K562 (cell line): Measurements from ENCODE around the gene GNG14. TPM values are rescaled to one million over a fixed set of nuclear protein-coding genes. Genes with fewer than 3 reads are reported as not detected.

Source experiments
- BMI1 ChIP-seq: fragments of 150-350 bp; IDR thresholded peaks from 2 replicates; pipeline ENCODE4 v1.6.1; 2014; ENCODE audit warnings: low read length
- CEBPG ChIP-seq, 3 experiments: fragments of 200-800 bp in 1 of 3; sonication (Bioruptor generic) in 1 of 3; sonication (generic) in 1 of 3; formaldehyde crosslinking in 1 of 3; IDR thresholded peaks in 2 of 3; conservative IDR thresholded peaks in 1 of 3; 2 replicates each; pipeline versions ENCODE4 v1.6.1 to v1.8.0; 2016 to 2022; ENCODE audit warnings: missing compliant biosample characterization in 2 of 3, missing genetic modification characterization in 2 of 3, mild to moderate bottlenecking in 1 of 3, missing genetic modification reagents in 1 of 3
- CEBPZ ChIP-seq: fragments of 150-350 bp; IDR thresholded peaks from 2 replicates; pipeline ENCODE4 v1.6.1; 2014; ENCODE audit warnings: low read depth, mild to moderate bottlenecking, low read length, borderline replicate concordance
- CHD2 ChIP-seq: IDR thresholded peaks from 2 replicates; pipeline ENCODE4 v1.6.1; 2011; ENCODE audit warnings: low read depth, low read length
- EP400 ChIP-seq: fragments of 450-650 bp; IDR thresholded peaks from 2 replicates; pipeline ENCODE4 v1.6.1; 2017; ENCODE audit warnings: antibody characterized with exemption, mild to moderate bottlenecking, moderate library complexity
- ETV6 ChIP-seq, 3 experiments: fragments of 150-350 bp in 1 of 3; sonication (generic) in 1 of 3; formaldehyde crosslinking in 1 of 3; IDR thresholded peaks; 2 replicates each; pipeline versions ENCODE4 v1.6.1 to v1.8.0; 2014 to 2022; ENCODE audit warnings: borderline replicate concordance in 2 of 3, low read depth in 2 of 3, antibody characterized with exemption in 1 of 3, low read length in 1 of 3, mild to moderate bottlenecking in 1 of 3, missing genetic modification reagents in 1 of 3
- FOXK1 ChIP-seq: sonication (generic); formaldehyde crosslinking; IDR thresholded peaks from 2 replicates; pipeline ENCODE4 v1.8.0; 2022; ENCODE audit warnings: missing genetic modification reagents, mild to moderate bottlenecking, borderline replicate concordance
- HLTF ChIP-seq: fragments of 450-650 bp; IDR thresholded peaks from 2 replicates; pipeline ENCODE4 v1.6.1; 2016
- MAFF ChIP-seq: IDR thresholded peaks from 2 replicates; pipeline ENCODE4 v1.6.1; 2012; ENCODE audit warnings: low read length, improper control_type of control experiment
- MBD1 ChIP-seq: fragments of 250-450 bp; sonication (Bioruptor Pico); IDR thresholded peaks from 2 replicates; pipeline ENCODE4 v1.8.0; 2022; ENCODE audit warnings: inconsistent platforms
- NFE2L1 ChIP-seq: fragments of 450-650 bp; IDR thresholded peaks from 2 replicates; pipeline ENCODE4 v1.6.1; 2016; ENCODE audit warnings: missing genetic modification characterization, low read depth, mild to moderate bottlenecking, missing compliant biosample characterization, moderate library complexity, borderline replicate concordance
- NR3C1 ChIP-seq: sonication (generic); formaldehyde crosslinking; IDR thresholded peaks from 2 replicates; pipeline ENCODE4 v1.8.1; 2022; ENCODE audit warnings: missing genetic modification reagents
- RNF2 ChIP-seq: sonication (generic); IDR thresholded peaks from 2 replicates; pipeline ENCODE4 v1.6.1; 2016
- SRSF9 ChIP-seq: fragments of 200-400 bp; formaldehyde crosslinking; IDR thresholded peaks from 2 replicates; pipeline ENCODE4 v1.6.1; 2017; ENCODE audit warnings: low read depth, low read length, borderline replicate concordance
- ZBTB33 ChIP-seq: sonication (generic); formaldehyde crosslinking; IDR thresholded peaks from 2 replicates; pipeline ENCODE4 v1.8.1; 2023; ENCODE audit warnings: mild to moderate bottlenecking, missing genetic modification reagents
- ZNF239 ChIP-seq: fragments of 250-450 bp; sonication (Bioruptor Pico); IDR thresholded peaks from 2 replicates; pipeline ENCODE4 v1.4.0; 2020; ENCODE audit warnings: mild to moderate bottlenecking
- polyA plus RNA-seq, 8 experiments: library from polyadenylated mRNA; depleted of rRNA in 4 of 8; stranded (reverse) in 5 of 8; unstranded in 3 of 8; fragments of >200 nt; fragmentation: Nextera tagmentation in 2 of 8; fragmentation: Illumina TruSeq in 1 of 8; extraction: Ambion mirVana in 2 of 8; extraction: Trizol in 1 of 8; gene quantifications; 2 replicates each; pipeline versions ENCODE4 v1.2.1 to v1.2.3, GENCODE V29; 2011 to 2014; ENCODE audit warnings: inconsistent platforms in 1 of 8, missing spikeins in 1 of 8
- total RNA-seq, 7 experiments: library from RNA; depleted of rRNA in 6 of 7; stranded (reverse); fragments of >200 nt in 6 of 7; fragmentation: Illumina TruSeq in 2 of 7; extraction: Trizol in 2 of 7; gene quantifications; 2 replicates each; pipeline versions ENCODE4 v1.2.1 to v1.2.3, GENCODE V29; 2011 to 2021; ENCODE audit warnings: low replicate concordance in 1 of 7

The GNG14 gene
- total and polyA plus RNA-seq, 9 of the 15 experiments (the other 6 are each of a cell fraction or from before 2014, with no cell fraction given), result not detected

GRCh38 chr19:12681074-12681987, 6.5 kb upstream of the GNG14 start, which contains the start of gene DHPS (continued):
- TF ChIP-seq ZBTB33 (CRISPR knock-in tag) (peak; percentile 67), SRSF9 (no peak), NFE2L1 (no peak), FOXK1 (CRISPR knock-in tag) (peak; percentile 96; the same call in 1 of the 2 replicates), CHD2 (peak; percentile 71), MAFF (no peak), ZNF239 (no peak), NR3C1 (CRISPR knock-in tag) (no peak; the same call in 1 of the 2 replicates), CEBPZ (no peak), EP400 (peak; percentile 91), MBD1 (CRISPR knock-in tag) (no peak), BMI1 (no peak), HLTF (no peak), RNF2 (peak; percentile 53; the same call in 1 of the 2 replicates), CEBPG (CRISPR knock-in tag; IDR thresholded peaks at IDR 0.05) (peak; percentile 95), CEBPG (tag; conservative IDR thresholded peaks at IDR 0.05 in 1 of 2, IDR thresholded peaks at IDR 0.05 in 1 of 2) (peak; percentile 90 to 94), ETV6 (IDR thresholded peaks at IDR 0.05; ENCODE audit: borderline replicate concordance in 1 of 2, low read depth in 2 of 2, low read length in 1 of 2) (0 out of 4 replicates have a peak, but pooled peaks of 1 of the 2 experiments have one; percentile 31), ETV6 (CRISPR knock-in tag; IDR thresholded peaks at IDR 0.05; ENCODE audit: borderline replicate concordance) (no peak)
